SH-SY5Y (cell line): ENCODE data around the gene PRDM16.

Experiments used
- GATA2 ChIP-seq: IDR thresholded peaks from 2 replicates; pipeline ENCODE4 v1.6.1; 2011; ENCODE audit warnings: mild to moderate bottlenecking, low read depth, low read length
- GATA3 ChIP-seq: IDR thresholded peaks from 2 replicates; pipeline ENCODE4 v1.6.1; 2011; ENCODE audit warnings: low read depth, mild to moderate bottlenecking, low read length, moderate library complexity

The PRDM16 gene

DNA sequence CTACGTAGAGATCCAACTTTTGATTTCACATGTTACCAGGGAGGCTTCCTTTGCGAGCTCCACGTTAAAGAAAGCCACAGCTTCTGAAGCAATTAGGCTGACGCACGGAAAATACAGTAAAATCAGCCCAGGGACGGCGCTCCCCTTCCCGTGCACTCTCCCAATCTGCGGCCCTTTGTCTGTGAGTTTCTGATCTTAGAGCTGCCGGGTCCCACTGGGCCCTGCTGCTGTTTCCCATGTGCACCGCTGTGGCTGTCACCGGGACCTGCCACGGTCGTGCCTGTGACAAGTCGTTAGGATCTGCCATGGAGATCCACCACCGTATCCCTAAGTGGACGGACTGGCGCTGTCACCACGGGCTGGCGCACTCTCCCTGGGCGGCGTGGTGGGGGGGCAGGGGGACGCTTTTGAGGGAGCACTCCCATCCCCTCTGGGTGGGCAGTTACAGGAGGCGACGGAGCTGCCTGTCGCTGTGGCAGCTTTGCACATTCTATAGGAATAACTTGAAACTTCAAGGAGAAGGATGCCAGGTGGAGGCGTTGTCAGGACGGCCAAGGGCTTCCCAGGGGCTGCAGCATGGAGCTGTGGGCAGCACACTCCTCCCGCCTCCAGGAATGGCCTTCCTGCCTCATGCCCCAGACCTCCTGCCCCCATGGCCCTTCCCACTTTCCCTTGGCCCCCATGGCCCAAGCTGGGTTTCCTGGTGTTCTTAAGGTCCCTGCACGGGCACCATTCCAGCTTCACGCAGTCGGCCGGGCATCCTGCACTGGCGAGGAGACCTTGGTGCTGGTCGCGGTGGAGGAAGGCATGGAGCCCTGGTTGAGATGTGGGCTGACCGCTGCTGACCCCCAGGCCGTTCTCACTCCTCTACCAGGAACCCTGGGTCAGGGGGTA is 85.1 kb downstream of the PRDM16 start:
- no peak for TF ChIP-seq GATA3
- TF ChIP-seq GATA2, result no peak

DNA sequence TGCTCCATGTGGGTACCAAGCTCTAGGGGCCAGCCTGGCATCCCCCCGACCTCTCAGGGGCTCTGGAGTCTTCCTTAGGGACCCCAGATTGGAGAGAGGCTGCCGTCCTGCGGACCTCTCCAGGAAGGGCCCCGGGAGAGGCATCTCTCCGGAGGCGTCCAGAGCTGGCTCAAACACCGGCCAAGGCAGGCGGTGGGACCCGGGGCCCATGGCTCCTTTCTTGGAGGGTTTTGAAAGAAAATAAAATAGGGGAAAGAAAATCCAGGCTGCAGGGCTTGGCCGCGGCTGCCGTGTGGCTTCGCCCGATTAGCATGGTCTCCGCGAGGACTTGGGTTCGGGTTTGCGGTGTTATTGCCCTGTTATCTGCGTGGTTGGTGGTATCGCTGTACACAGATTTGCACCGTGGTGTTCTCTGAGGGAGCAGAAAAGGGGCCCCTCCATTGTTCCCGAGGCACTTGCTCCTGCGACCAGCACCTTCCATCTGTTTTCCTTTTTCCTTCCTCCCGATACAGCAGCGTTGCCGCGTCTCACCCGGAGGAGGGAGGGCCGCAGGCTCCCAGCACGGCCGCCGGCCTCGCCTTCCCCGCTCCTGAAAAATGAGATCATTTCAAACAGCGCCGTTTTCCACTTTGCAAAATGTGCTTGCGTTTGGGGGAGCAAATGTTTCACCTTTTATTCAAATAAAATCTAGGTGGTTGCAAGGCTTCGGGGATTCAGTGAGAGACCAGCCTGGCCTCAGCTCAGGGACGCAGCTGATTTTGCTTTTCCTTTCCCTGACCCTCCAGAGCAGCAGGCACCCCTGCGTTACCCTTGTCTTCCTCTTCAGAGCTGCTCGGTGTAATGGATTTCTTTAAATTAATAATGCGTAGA is 86.3 kb downstream of the PRDM16 start:
- TF ChIP-seq GATA2, result no peak
- no peak for TF ChIP-seq GATA3

DNA sequence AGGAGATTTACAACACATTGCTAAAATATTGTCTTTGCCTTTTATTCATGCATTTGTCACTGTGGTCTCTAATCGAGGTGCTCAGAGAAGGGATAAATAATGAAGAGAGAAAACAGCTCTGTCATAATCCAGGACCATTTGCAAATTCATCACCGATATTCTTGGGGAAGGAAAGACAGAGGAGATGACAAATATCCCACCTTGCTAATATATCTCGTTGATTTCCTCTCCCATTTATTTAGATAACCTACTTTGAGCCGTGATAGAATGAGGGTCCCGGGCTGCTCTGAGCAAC is 86.9 kb downstream of the PRDM16 start:
- TF ChIP-seq GATA3 (no peak), GATA2 (no peak)

DNA sequence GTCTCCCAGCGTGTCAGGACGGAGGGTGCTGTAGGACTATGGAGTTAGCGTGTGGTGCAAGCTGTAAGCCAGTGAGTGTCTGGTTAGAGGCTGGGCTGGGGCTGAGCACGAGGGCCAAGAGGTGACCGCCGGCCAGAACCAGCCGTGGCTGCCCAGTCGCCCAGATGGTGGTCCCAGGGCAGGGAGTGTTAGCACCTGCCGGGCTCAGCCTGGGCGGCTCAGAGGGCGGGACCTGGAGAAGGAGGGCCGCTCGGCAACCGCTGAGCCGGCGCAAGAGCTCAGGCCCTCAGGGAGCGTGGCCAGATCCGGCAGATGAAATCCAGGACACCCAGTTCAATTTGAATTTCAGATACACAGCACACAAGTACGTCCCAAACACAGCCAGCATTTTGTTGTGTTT is 87.9 kb downstream of the PRDM16 start:
- TF ChIP-seq GATA2, result no peak
- no peak for TF ChIP-seq GATA3

GRCh38 chr1:3158347-3158746 is 89.3 kb downstream of the PRDM16 start:
- no peak for TF ChIP-seq GATA3
- TF ChIP-seq GATA2, result no peak

- TF ChIP-seq GATA3, result no peak
- no peak for TF ChIP-seq GATA2
These were observed 90.1 kb downstream of the PRDM16 start for GRCh38 chr1:3159121-3159520.

GRCh38 chr1:3159996-3160395 is 91.0 kb downstream of the PRDM16 start:
- TF ChIP-seq GATA2, result no peak
- no peak for TF ChIP-seq GATA3

GRCh38 chr1:3160647-3161145 is 91.7 kb downstream of the PRDM16 start:
- TF ChIP-seq GATA3 (no peak), GATA2 (no peak)

GRCh38 chr1:3161176-3161840 is 92.3 kb downstream of the PRDM16 start:
- TF ChIP-seq GATA3 (no peak), GATA2 (no peak)

DNA sequence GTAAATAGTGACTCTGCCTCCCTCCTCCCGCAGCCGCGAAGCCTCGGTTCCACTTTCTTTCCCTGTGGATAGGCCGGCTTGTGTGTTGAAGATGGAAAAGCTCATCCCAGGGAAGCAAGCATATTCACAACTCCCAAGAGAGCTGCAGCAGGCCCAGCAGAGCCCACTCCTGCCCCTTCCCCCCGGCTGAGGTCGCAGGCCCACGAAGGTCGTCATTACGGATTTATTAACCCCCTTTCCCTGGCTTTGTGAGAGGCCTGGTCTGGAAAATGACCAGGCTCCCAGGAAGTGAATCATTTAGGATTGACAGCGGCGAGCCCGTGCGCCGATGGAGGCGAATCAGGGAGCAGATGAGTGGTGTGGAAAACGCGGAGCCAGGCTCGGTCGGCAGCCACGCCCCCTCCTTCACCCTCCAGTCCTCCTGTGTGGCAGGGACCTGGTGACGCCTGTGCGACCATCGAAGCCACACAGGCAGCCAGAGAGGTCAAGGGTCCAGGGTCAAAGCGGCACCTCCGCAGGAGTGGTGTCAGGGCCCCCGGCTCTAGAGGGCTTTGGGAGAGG is 93.4 kb downstream of the PRDM16 start:
- TF ChIP-seq GATA2 (no peak), GATA3 (no peak)

- TF ChIP-seq GATA3 (no peak), GATA2 (no peak)
These were observed 94.4 kb downstream of the PRDM16 start for GRCh38 chr1:3163356-3163755.

DNA sequence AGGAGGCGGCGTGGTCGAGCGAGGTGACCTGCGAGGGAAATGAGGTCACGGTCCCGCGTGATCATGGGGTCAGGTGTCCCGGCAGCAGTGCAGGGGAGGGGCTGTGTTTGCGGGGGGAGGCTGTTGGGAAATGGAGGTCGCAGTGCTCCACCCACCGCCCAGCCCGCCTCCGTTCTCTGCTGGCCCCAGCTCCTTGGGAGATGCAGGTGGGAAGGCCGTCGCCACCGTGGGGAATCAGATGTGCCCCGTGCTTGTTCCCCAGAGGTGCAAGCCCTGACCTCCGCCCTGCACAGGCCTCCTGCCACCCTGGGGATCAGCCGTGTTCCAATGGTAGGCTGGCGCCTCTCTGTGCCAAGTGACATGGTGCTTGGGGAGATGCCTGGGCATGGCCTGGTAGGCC is 95.7 kb downstream of the PRDM16 start:
- TF ChIP-seq GATA3 (no peak), GATA2 (no peak)

DNA sequence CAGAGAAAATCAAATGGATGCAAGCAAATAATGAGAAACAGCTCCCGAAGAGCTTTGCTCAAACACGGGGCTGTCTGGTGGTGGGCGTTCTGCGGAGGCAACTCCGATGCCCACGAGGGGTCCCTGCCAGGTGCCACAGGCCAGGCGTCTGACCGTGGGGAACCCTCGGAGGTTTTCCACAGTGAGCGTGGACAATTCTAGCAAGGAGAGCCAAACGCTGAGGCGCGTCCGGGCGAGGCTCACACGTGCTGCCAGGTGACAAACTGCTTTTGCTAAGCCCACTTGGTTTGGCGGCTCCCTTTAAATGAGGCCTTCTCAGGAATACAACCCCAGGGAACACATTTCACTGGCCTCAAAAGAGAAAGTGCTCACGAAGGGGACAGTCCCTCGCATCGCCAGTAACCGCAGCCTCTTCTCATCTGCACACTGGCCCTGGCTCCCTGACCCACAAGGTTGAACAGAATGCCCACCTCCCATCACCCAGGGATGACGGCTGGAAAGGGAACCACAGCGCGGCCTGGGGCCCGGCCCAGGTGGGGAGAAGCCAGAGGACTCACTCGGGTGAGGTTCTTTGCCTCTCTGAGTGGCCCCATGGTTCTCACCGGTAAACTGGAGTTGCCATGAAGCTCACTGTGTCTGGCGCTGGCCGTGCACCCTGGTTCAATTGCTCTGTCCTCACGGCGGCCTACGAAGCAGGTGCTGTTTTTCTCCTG is 97.4 kb downstream of the PRDM16 start:
- no peak for TF ChIP-seq GATA3
- no peak for TF ChIP-seq GATA2

DNA sequence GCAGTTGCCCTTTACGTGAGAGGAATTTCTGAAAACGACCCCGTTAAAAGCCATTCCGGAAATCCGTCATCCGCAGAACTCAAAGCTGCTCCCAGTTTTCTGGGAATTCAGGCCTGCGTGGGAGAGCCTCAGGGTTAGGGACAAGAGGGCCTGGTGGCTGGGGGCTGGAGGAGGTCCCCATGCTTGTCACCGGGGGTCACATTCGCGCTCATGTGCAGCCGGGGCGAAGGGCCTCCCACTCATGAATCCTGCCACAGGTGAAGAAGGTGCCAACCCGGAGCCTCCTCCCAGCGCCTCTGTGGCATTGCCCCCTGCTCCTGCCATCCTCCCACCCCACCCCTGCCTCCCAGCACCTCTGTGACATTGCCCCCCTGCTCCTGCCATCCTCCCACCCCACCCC is 98.3 kb downstream of the PRDM16 start:
- TF ChIP-seq GATA2 (no peak), GATA3 (no peak)
